NCI-H2227 treated with DMSO at 0.1 percent for 48 hours (cell line): ENCODE data around the gene TAF3.

ENCODE experiments used
- DNase-seq: peaks from one replicate; lab custom pipeline; 2025; lab: John Stamatoyannopoulos, UW

TAF3 gene

DNA sequence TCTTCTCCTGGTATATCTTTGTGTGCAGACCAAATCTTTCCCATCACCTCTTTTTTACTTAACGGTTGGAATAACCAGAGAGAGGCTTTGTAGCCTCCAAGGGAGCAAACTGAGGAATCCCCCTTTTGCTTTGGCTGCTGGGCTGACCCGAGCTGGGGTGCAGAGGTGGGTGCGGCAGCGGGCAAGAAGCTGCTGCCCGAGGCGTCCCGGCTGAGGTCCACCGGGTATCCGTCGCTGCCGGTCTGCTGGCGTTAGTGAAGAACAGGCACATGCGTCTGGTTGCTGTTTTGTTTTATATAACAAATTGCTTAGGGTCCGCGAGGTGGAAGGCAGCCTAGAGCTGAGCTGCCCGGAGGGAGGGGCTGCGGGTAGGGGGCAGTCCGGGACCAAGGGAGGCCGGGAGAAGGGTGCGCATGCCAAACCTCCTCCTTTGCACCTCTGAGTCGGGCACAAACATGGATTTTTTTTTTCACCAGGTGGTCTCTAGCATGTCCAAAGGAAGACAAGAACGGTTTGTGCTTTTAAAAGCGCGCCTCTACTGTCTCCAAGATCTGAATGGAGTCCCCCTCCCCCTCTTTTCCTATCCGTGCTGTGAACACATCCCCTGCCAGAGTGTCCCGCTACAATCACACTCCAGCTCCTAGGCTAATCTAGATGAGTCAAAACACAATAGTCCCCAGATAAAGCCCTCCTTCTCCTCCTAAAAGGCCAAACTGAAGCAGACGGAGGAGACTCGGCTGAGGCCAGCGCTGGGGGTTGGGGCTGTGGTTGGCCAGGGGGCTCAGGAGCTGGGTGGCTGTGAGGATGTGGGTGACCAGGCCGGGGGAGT is 229.4 kb downstream of the TAF3 start:
- no peak for DNase-seq

DNA sequence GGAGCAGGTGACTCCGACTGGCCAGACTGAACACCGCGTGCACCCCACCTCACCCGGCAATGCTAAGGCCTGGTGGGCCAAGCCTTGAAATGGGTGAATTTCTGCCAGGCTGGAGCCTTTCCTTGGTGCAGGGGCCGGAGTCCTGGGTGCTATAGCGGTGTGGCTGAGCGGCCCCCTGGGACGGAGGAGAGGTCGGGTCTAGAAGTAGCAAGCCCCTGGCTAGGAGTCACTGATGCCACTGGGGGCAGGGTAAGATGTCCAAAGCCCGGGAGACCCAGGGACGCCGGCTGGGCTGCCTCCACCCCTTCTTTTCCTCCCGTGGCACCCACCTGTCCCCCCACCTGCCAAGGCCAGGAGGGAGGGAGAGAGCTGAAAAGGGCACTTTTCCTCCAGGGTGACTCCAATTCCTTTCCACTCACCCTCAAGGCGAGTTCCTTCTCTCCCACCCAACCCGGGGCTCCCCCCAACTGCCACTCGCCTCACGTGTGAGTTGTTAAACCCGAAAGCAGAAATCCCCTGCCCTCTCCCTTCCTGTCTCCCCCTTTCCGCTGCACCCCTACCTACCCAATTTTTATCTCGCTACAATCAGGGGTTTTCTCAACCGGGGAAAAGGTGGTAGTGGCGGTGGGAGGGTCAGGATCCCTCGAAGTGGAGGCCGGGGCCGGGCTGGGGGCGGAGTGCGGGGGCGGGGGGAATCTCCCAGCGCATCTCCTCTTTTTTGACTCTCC is 230.1 kb downstream of the TAF3 start:
- DNase-seq, result no peak

GRCh38 chr10:8049045-8049864 is 230.9 kb downstream of the TAF3 start:
- DNase-seq, result no peak

DNA sequence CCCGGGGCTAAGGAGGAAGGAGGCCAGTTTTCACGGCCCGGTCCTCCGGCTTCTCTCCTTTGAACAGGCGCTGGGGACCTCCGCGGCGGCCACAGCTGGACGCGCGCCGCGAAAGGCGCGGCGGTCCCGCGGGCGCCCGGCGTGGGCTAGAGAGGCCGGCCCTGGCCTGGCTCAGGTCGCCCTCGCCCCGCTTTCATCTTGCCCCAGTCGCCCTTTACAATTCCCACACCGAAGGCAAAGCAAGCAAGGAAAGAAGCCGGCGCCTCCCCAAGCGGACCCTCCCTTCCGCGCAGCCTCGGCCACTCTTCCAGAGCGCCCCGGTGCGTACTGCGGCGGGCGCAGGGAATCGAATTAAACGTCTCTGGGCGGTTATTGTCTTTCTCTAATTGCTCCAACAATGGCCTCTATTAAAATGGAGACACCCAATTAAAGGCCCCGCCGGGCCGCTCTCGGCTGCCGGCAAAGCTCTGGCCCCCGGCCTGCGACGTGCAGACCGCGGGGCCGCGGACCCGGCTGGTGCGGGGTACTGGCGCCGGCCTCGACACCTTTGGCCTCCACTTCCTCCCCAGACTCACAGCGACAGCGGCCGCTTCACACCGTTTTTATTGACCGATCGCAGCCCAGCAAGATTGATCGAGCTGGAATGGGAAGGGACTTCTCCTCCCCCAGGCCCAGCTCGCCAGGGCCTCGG is 231.7 kb downstream of the TAF3 start:
- DNase-seq, result no peak

- DNase-seq, result no peak
These were observed 232.3 kb downstream of the TAF3 start for GRCh38 chr10:8050556-8051108.

GRCh38 chr10:8051109-8051821 is 233.0 kb downstream of the TAF3 start:
- no peak for DNase-seq

DNA sequence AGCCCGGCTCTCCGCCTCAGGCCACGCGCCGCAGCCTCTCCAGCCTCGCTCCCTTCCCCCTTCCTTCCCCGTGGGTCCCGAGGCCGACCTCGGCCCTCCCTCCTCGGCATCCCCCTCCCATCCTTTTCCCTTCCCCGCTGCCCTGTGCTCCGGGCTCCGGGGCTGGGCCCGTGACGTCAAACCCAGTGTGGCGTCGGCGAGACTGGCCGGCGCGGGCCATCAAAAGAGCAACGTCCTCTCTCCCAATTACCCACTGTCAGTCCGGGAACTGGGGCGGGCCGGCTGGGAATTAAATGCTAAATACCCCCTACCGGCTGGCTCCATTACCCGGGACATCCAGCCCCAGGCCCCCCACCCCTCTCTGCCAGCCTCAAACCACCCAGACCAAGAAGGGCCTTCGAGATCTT is 233.5 kb downstream of the TAF3 start:
- no peak for DNase-seq

DNA sequence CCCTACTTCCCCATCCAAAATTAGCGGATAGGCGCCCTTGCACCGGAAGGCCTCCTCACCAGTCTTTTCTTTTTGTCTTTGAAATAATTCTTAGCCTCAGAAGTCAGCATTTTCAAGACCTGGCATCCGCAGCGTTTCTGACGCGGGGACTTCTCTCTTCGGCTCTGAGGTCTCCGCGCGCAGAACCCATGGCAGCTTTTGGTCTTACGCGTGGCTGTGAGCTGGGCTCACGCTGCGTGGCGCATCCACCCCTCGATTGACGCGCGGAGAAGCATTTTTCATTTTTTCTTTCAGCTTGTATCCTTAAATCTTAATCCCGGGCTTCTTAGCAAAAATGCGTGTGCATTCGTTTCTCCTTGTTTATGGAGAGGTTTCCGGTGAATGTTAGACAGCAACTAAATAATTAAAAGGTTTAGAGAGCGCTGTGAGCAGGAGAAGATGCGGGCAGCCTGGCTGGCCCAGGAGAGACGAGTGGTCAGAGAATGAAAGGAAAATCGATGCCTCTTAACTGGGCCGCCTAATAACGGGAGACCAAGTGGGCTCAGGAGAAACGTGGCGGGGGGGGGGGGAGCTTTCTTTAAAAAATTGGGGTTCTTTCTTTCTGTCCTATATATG is 234.1 kb downstream of the TAF3 start:
- DNase-seq, result no peak

- DNase-seq, result no peak
These were observed 234.7 kb downstream of the TAF3 start for GRCh38 chr10:8052956-8053445.

DNA sequence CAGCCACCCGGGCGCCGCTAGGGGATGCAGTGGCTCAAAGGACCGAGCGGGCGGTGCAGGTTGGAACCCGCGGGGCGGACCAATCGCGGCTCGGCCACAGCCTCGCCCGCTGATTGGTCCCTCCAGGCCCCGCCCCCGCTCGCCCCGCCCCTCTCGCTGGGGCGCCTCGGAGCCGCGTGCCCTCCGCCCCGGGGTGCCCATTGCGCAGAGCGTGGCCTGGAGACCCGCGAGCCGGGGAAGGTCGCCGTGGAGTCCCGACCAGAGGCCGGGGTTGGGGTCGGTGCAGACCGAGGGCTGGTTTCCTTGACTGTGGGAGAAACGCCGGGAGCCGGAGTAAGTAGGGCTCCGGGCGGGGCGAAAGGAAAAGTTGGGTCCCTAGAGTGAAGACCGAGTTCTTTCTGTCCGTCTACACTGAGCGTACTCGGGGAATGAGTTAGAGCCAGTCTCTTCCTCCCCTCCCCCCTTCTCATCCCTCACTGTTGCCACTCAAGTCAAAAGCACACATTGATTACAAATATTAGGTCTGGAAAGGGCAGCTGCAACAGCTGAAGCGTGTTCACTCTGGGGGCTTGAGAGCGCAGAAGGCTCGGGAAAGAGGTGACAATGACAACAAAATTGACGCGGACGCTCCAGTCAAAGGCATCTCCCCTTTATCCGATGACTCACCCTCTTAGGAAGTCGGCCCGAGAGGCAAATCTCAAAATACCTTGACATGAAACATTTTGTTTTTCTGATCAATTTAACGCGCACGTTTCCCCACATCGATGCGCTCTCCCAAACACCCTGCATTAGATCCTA is 235.3 kb downstream of the TAF3 start:
- DNase-seq, result no peak

- DNase-seq, result no peak
These were observed 235.9 kb downstream of the TAF3 start for GRCh38 chr10:8054244-8054493.

- DNase-seq, result no peak
These were observed 236.4 kb downstream of the TAF3 start, which contains the start of gene GATA3 for GRCh38 chr10:8054494-8055407. Gene GATA3, plus strand, starts transcription at chr10:8054688. Its CDS starts 968 bp downstream, at chr10:8055656.

- DNase-seq, result no peak
These were observed 237.4 kb downstream of the TAF3 start for GRCh38 chr10:8055420-8056349.

DNA sequence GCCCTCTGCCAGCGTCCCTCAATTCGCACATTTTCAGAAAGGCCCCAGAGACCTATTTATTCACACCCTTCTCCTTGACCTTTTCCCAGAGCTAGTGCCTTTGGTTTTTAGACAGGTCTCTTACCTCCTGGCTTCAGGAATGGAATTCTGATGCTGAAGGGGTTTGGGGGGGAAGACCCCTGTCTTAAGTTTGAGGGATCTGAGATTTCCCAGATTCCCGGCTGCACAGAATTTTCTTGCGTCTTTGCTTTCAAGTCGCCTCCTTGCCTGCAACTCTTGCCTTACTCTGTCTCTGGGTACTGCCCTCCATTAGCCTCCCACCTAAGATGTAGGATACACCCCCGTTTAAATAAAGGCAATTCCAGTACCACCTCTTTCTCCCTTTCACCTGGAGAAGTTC is 238.1 kb downstream of the TAF3 start:
- DNase-seq, result no peak

GRCh38 chr10:8056871-8057331 is 238.6 kb downstream of the TAF3 start:
- no peak for DNase-seq

GRCh38 chr10:8057636-8058273 is 239.4 kb downstream of the TAF3 start:
- no peak for DNase-seq
